ENCODE measurements around the gene TRIM13. TPM values are rescaled to one million over a fixed set of nuclear protein-coding genes. Genes with fewer than 3 reads are reported as not detected.
"Not testable (repeated sequence)": the region's sequence is repeated elsewhere in the genome, so short reads cannot be mapped to it uniquely, and the experiment has no call there.

TRIM13 gene
- total RNA-seq, 2 experiments from 2014 or later, result 17.7 to 18.5 TPM

GRCh38 chr13:50037788-50038187 is 40.9 kb downstream of the TRIM13 start:
- no peak for DNase-seq
- ChIA-PET POLR2A (no interaction called here), CTCF (interaction anchor here (0.7 to 2.0 kb wide), 3 partner anchors 12 to 31 kb away, joined by 3 to 5 read pairs (median 4); no protein-coding TSS in a partner anchor)
- Mint-ChIP-seq H3K27ac (no peak overlapping the region), H3K27me3 (no peaks in the 10 kb centered on the region), H3K9me3 (no peaks in the 10 kb centered on the region), H3K36me3 (ENCODE audit: low read depth) (peaks cover 21% of the 10 kb centered on the region), H3K4me3 (no peak overlapping the region), H3K4me1 (no peaks in the 10 kb centered on the region)

DNA sequence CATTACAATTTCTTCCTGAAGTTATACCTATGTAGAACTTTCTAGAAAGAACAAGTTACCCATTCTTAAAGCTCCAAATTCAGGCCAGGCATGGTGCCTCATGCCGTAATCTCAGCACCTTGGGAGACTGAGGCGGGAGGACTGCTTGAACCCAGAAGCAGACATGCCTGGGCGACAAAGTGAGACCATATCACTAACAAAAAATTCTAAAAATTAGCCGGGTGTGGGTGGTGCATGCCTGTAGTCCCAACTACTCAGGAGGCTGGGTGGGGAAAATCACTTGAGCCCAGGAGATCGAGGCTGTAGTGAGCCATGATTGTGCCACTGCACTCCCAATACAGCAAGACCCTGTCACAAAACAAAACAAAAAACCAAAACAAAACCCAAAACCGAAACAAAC is 41.4 kb downstream of the TRIM13 start:
- no peak for DNase-seq
- ChIA-PET POLR2A (no interaction called here), CTCF (interaction anchor here (0.7 to 2.0 kb wide), 2 partner anchors 17 to 30 kb away, joined by 3 to 4 read pairs; no protein-coding TSS in a partner anchor)
- Mint-ChIP-seq H3K4me3 (no peak overlapping the region), H3K4me1 (no peaks in the 10 kb centered on the region), H3K27me3 (no peaks in the 10 kb centered on the region), H3K27ac (no peak overlapping the region), H3K9me3 (no peaks in the 10 kb centered on the region), H3K36me3 (ENCODE audit: low read depth) (peaks cover 25% of the 10 kb centered on the region)

GRCh38 chr13:50052478-50052877 is 55.6 kb downstream of the TRIM13 start:
- H3K4me1 Mint-ChIP-seq, result peaks cover 34% of the 10 kb centered on the region
- ChIA-PET POLR2A (no interaction called here), CTCF (interaction anchor here (0.8 to 1.2 kb wide), 2 partner anchors 9 to 52 kb away, joined by 3 read pairs; no protein-coding TSS in a partner anchor)
- H3K9me3 Mint-ChIP-seq, result no peaks in the 10 kb centered on the region
- DNase-seq, result no peak
- no peak overlapping the region for H3K4me3 Mint-ChIP-seq
- no peak overlapping the region for H3K27ac Mint-ChIP-seq
- no peaks in the 10 kb centered on the region for H3K27me3 Mint-ChIP-seq
- peaks cover 52% of the 10 kb centered on the region for H3K36me3 Mint-ChIP-seq (ENCODE audit: low read depth)

DNA sequence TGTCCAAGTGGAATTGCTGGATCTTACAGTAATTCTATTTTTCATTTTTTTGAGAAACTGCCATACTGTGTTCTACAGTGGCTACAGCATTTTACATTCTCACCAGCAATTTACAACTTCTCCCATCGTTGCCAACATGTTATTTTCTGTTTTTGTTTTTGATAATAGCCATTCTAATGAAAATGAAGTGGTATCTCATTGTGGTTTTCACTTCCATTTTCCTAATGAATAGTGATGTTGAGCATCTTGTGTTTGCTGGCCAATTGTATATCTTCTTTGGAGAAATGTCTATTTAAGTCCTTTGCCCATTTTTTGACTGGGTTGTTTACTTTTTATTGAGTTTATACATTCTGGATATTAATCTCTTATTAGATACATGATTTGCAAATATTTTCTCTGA is 57.0 kb downstream of the TRIM13 start:
- DNase-seq, result no peak
- no peak overlapping the region for H3K4me3 Mint-ChIP-seq
- H3K27me3 Mint-ChIP-seq, result no peaks in the 10 kb centered on the region
- peaks cover 42% of the 10 kb centered on the region for H3K4me1 Mint-ChIP-seq
- peaks cover 63% of the 10 kb centered on the region for H3K36me3 Mint-ChIP-seq (ENCODE audit: low read depth)
- no peaks in the 10 kb centered on the region for H3K9me3 Mint-ChIP-seq
- H3K27ac Mint-ChIP-seq, result no peak overlapping the region
- POLR2A ChIA-PET, result no interaction called here
- CTCF ChIA-PET, result no interaction called here

GRCh38 chr13:50055454-50055853 is 58.6 kb downstream of the TRIM13 start:
- H3K4me1 Mint-ChIP-seq, result peaks cover 49% of the 10 kb centered on the region

DNA sequence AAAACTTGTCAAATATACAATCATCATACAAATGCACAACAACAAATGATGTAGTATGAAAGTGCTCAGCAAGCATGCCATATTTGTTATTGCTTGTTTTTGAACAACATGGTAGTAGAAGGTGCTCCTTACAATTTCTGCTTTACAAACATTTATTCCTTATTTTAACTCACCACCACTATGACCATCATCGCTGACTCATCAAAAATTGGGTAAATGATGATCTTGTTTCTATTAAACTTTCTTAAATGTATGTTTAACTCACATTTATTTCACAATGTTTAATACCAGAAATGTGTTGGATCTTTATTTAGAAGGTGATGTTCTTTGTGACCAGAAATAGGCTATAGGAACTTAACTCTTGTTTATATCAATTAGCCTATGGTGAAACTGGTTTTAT is 63.9 kb downstream of the TRIM13 start:
- POLR2A ChIA-PET, result no interaction called here
- no peak overlapping the region for H3K4me3 Mint-ChIP-seq
- H3K9me3 Mint-ChIP-seq, result no peaks in the 10 kb centered on the region
- peaks cover 25% of the 10 kb centered on the region for H3K4me1 Mint-ChIP-seq
- DNase-seq, result no peak
- CTCF ChIA-PET, result interaction anchor here (1.6 to 1.8 kb wide), 2 partner anchors 10 to 64 kb away, joined by 4 read pairs; partner anchors contain the start of gene TRIM13
- H3K36me3 Mint-ChIP-seq (ENCODE audit: low read depth), result peaks cover 47% of the 10 kb centered on the region
- H3K27me3 Mint-ChIP-seq, result no peaks in the 10 kb centered on the region
- H3K27ac Mint-ChIP-seq, result no peak overlapping the region

More at GRCh38 chr13:50055454-50055853, 58.6 kb downstream of the TRIM13 start:
- Mint-ChIP-seq H3K27ac (peak overlapping the region; percentile 3), H3K9me3 (no peaks in the 10 kb centered on the region), H3K27me3 (no peaks in the 10 kb centered on the region), H3K36me3 (ENCODE audit: low read depth) (peaks cover 71% of the 10 kb centered on the region), H3K4me3 (peak overlapping the region; percentile 9)
- ChIA-PET POLR2A (no interaction called here), CTCF (no interaction called here)
- no peak for DNase-seq

GRCh38 chr13:50062336-50062735 is 65.5 kb downstream of the TRIM13 start:
- CTCF ChIA-PET, H3K9me3 Mint-ChIP-seq, H3K27me3 Mint-ChIP-seq, H3K4me3 Mint-ChIP-seq, POLR2A ChIA-PET, H3K27ac Mint-ChIP-seq, DNase-seq: not testable (repeated sequence)
- H3K4me1 Mint-ChIP-seq, result peaks cover 16% of the 10 kb centered on the region
- H3K36me3 Mint-ChIP-seq (ENCODE audit: low read depth), result peaks cover 56% of the 10 kb centered on the region

- no peaks in the 10 kb centered on the region for H3K9me3 Mint-ChIP-seq
- ChIA-PET CTCF (interaction anchor here (0.6 to 1.5 kb wide), 3 partner anchors 13 to 26 kb away, joined by 3 to 4 read pairs (median 3); no protein-coding TSS in a partner anchor), POLR2A (no interaction called here)
- H3K4me3 Mint-ChIP-seq, result no peak overlapping the region
- H3K27me3 Mint-ChIP-seq, result no peaks in the 10 kb centered on the region
- DNase-seq, result no peak
- H3K27ac Mint-ChIP-seq, result no peak overlapping the region
- H3K4me1 Mint-ChIP-seq, result peaks cover 17% of the 10 kb centered on the region
- H3K36me3 Mint-ChIP-seq (ENCODE audit: low read depth), result peaks cover 47% of the 10 kb centered on the region
Observed at GRCh38 chr13:50065712-50066111, 68.9 kb downstream of the TRIM13 start.

Small RNA genes within 50 kb of the gene (microRNA-seq; reads per million reads assigned to microRNA genes)
- gene MIR15A (ENCODE audit: borderline microRNAs expressed, borderline replicate concordance) (4,124 reads per million, percentile 93 among the genes with 10 or more reads in this experiment), gene MIR16-1 (ENCODE audit: borderline microRNAs expressed, borderline replicate concordance) (4,354 reads per million, percentile 94 among the genes with 10 or more reads in this experiment), gene MIR3613 (ENCODE audit: borderline microRNAs expressed, borderline replicate concordance) (276 reads per million, percentile 78 among the genes with 10 or more reads in this experiment)

Other genes starting within 250 kb of the TRIM13 start
- 10 to 100 TPM; 34.2 to 41.6 TPM for gene KPNA3, start 204.4 kb upstream of the TRIM13 start, total RNA-seq
- gene SPRYD7, start 60.7 kb upstream of the TRIM13 start, total RNA-seq, result 1 to 10 TPM; 2.6 to 2.7 TPM
- under 1 TPM; 0.42 to 0.60 TPM for gene KCNRG, start 18.4 kb downstream of the TRIM13 start, total RNA-seq